Naive B cell (primary cell): ENCODE data around the gene GRIP1. TPM values are rescaled to one million over a fixed set of nuclear protein-coding genes. Genes with fewer than 3 reads are reported as not detected.

Source experiments
- ATAC-seq, 2 donors: fragments of 150-1000 bp; cut with Tn5 transposase; 2 replicates each; pipeline ENCODE4 v1.10.0; 2021; ENCODE audit warnings: low read depth in 2 of 2, mild to moderate bottlenecking in 2 of 2, moderate library complexity in 2 of 2
- DNase-seq: peaks from one replicate; pipeline ENCODE4 v3.0.0; 2022
- H3K27ac Mint-ChIP-seq, 6 donors: one replicate each; pipeline ENCODE4 v1.8.0; 2020 to 2022; ENCODE audit warnings: mild to moderate bottlenecking in 6 of 6, mixed read lengths in 6 of 6, moderate library complexity in 5 of 6, inconsistent platforms in 2 of 6
- H3K27me3 Mint-ChIP-seq, 3 donors: one replicate each; pipeline ENCODE4 v1.8.0; 2021 to 2022; ENCODE audit warnings: mixed read lengths in 3 of 3, mild to moderate bottlenecking in 1 of 3
- H3K36me3 Mint-ChIP-seq, 2 donors: one replicate each; pipeline ENCODE4 v1.8.0; 2020 to 2022; ENCODE audit warnings: mixed read lengths in 2 of 2, inconsistent platforms in 1 of 2, mild to moderate bottlenecking in 1 of 2
- H3K4me1 Mint-ChIP-seq, 3 donors: one replicate each; pipeline ENCODE4 v1.8.0; 2020 to 2022; ENCODE audit warnings: mixed read lengths in 3 of 3, inconsistent platforms in 1 of 3, mild to moderate bottlenecking in 1 of 3, moderate library complexity in 1 of 3
- H3K4me3 Mint-ChIP-seq, 8 donors: one replicate each; pipeline ENCODE4 v1.8.0; 2020 to 2022; ENCODE audit warnings: mild to moderate bottlenecking in 8 of 8, mixed read lengths in 8 of 8, moderate library complexity in 8 of 8, inconsistent platforms in 2 of 8
- H3K9me3 Mint-ChIP-seq, 7 donors: one replicate each; pipeline ENCODE4 v1.8.0; 2020 to 2022; ENCODE audit warnings: mixed read lengths in 7 of 7, mild to moderate bottlenecking in 5 of 7, inconsistent platforms in 2 of 7, moderate library complexity in 1 of 7
- polyA plus RNA-seq, 6 donors: library from polyadenylated mRNA; unstranded; fragments of 300-500 nt; fragmentation: Illumina TruSeq; gene quantifications; one replicate each; pipeline ENCODE4 v1.2.3, GENCODE V29; 2021; ENCODE audit warnings: low read depth in 6 of 6

GRIP1 gene
- polyA plus RNA-seq, 6 donors from 2014 or later = 0.25 to 0.45 (median 0.44) TPM; not detected in 2

DNA sequence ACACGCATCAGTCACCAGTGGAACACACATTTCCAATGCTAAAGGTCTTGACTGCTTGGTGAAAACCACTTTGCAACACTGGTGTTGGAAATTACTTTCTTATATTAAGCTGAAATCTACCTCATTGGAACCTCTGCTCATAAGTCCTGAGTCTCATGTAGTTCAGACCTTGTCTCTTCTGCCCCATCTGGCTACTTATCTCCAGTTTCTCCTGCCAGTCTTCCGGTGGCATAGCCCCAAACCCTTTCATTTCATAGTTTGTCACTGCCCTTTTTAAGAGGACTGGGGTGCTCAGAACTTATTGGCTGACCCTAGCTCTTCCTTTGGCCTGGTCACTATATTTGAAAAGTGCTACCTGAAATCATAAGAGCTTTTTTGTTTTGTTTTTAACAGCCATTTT is 332.9 kb downstream of the GRIP1 start:
- H3K27me3 Mint-ChIP-seq = no peaks in the 10 kb centered on the region
- H3K4me1 Mint-ChIP-seq = peaks cover 0 to 5% (median 3%) of the 10 kb centered on the region in 3 donors
- peaks cover 0 to 23% (median 10%) of the 10 kb centered on the region in 7 donors for H3K9me3 Mint-ChIP-seq
- H3K4me3 Mint-ChIP-seq = no peak overlapping the region
- H3K36me3 Mint-ChIP-seq = peaks cover 21 to 25% of the 10 kb centered on the region in 2 donors
- ATAC-seq = no peak
- peak overlapping the region in 1 of 6 donors; percentile 25 for H3K27ac Mint-ChIP-seq
- DNase-seq = no peak

DNA sequence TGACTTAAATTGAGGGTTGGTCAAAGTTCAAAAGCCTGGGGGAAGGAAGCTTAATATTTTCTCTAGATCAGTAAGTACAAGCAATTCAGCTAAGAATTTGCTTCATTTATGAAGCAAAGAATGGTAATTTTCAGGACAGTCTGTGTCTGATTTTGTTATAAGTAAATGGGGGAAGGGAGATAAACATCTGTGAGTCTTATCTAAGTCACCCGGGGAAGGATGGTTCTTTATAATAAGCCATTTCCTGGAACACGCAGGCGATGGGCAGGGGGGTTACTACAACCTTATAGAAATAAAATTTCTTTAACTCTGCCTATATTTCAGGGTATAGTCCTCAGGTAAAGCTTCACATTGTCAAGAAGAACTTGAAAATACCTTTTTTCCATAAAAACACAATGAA is 333.7 kb downstream of the GRIP1 start:
- H3K27ac Mint-ChIP-seq = peak overlapping the region in 1 of 6 donors; percentile 69
- H3K9me3 Mint-ChIP-seq = peaks cover 0 to 29% (median 14%) of the 10 kb centered on the region in 7 donors
- peaks cover 0 to 5% (median 3%) of the 10 kb centered on the region in 3 donors for H3K4me1 Mint-ChIP-seq
- ATAC-seq = no peak
- H3K36me3 Mint-ChIP-seq = peaks cover 29 to 32% of the 10 kb centered on the region in 2 donors
- DNase-seq = no peak
- H3K4me3 Mint-ChIP-seq = no peak overlapping the region
- H3K27me3 Mint-ChIP-seq = no peaks in the 10 kb centered on the region

DNA sequence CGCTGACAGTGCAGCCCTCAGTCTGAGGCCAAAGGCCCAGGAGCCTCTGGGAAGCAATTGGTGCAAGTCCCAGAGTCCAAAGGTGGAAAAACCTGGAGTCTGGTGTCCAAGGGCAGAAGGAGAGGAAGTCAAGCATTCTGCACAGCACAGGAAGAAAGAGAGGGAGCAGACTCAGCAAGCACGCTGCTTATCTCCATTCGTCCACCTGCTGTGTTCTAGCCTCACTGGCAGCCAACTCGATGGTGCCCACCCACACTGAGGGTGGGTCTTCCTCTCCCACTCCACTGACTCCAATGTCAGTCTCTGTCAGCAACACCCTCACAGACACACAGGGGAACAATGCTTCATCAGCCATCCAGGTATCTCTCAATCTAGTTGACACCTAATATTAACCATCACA is 337.8 kb downstream of the GRIP1 start:
- H3K27me3 Mint-ChIP-seq = no peaks in the 10 kb centered on the region
- peaks cover 0 to 4% (median 3%) of the 10 kb centered on the region in 3 donors for H3K4me1 Mint-ChIP-seq
- ATAC-seq (no peak), DNase-seq (no peak)
- H3K36me3 Mint-ChIP-seq = peaks cover 38 to 50% of the 10 kb centered on the region in 2 donors
- peaks cover 0 to 36% (median 18%) of the 10 kb centered on the region in 7 donors for H3K9me3 Mint-ChIP-seq
- no peak overlapping the region for H3K27ac Mint-ChIP-seq
- peak overlapping the region in 1 of 8 donors; percentile 29 for H3K4me3 Mint-ChIP-seq

DNA sequence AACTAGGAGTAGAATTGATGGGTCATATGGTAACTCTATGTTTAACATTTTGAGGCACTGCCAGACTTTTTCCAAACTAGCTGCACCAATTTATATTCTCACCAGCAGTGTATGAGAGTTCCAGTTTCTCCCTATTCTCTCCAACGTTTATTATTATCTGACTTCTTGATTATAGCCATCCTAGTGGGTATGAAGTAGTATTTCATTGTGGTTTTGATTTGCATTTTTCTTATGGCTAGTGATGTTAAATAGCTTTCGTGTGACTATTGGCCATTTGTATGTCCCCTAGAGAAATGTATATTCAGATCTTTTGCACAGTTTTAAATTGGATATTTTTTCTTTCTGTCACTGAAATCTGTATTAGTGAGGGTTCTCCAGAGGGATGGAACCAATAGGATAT is 338.7 kb downstream of the GRIP1 start:
- Mint-ChIP-seq H3K27ac (no peak overlapping the region), H3K4me3 (no peak overlapping the region), H3K36me3 (peaks cover 38 to 49% of the 10 kb centered on the region in 2 donors), H3K4me1 (peaks cover 0 to 3% (median 0%) of the 10 kb centered on the region in 3 donors), H3K9me3 (peaks cover 0 to 36% (median 18%) of the 10 kb centered on the region in 7 donors), H3K27me3 (no peaks in the 10 kb centered on the region)
- ATAC-seq (no peak), DNase-seq (no peak)

DNA sequence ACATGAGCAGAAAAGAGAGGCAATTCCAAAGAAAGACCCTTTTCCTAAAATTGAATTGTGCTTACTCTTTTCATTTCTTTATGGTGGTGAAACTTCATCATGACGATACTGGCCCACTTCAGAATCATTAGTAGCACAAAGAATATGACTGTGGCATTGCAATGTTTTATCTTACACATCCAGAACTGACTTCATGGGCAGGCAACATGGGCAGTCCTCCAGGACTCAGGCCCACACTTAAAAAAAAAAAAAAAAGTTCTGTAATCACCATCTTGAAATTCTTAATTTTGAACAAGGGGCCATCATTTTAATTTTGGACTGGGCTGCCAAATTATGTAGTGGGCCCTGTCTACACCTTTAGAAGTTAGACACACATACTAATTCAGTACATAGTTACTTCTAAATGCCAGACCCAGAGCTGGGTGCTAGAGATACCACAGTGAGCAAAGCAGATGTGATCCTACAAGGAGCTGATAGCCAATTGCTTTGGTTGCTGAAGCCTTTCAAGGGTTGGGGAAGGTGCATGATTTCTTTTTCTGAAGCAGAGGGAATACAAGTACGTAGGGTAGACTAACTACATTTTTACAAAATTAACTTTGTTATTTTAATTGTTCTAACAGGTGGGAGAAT is 341.4 kb downstream of the GRIP1 start:
- ATAC-seq (no peak), DNase-seq (no peak)
- Mint-ChIP-seq H3K9me3 (peaks cover 0 to 28% (median 16%) of the 10 kb centered on the region in 7 donors), H3K27ac (peak overlapping the region in 1 of 6 donors; percentile 43), H3K4me1 (no peaks in the 10 kb centered on the region), H3K36me3 (peaks cover 37 to 38% of the 10 kb centered on the region in 2 donors), H3K4me3 (no peak overlapping the region), H3K27me3 (no peaks in the 10 kb centered on the region)

DNA sequence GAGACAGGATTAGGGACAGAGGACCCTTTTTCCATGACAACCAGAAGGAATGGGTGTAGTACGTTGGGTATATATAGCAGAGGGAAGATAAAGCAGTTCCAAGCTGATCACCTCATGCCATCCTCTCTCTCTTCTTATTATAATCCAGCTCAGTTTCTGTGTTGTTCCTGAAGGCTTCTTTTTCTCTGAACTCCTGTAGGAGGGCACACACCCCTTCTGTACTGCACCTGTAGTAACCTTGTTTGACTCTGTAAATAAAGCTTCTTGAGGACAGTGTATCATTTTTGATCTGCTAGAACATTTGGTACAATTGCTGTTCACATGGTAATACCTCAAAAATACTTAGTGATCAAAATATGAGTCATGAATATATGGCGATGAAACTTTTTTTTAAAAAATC is 343.1 kb downstream of the GRIP1 start:
- no peak for DNase-seq
- ATAC-seq = no peak
- H3K27me3 Mint-ChIP-seq = no peaks in the 10 kb centered on the region
- no peak overlapping the region for H3K27ac Mint-ChIP-seq
- H3K4me1 Mint-ChIP-seq = no peaks in the 10 kb centered on the region
- no peak overlapping the region for H3K4me3 Mint-ChIP-seq
- peaks cover 35 to 38% of the 10 kb centered on the region in 2 donors for H3K36me3 Mint-ChIP-seq
- H3K9me3 Mint-ChIP-seq = peaks cover 0 to 12% (median 8%) of the 10 kb centered on the region in 7 donors

DNA sequence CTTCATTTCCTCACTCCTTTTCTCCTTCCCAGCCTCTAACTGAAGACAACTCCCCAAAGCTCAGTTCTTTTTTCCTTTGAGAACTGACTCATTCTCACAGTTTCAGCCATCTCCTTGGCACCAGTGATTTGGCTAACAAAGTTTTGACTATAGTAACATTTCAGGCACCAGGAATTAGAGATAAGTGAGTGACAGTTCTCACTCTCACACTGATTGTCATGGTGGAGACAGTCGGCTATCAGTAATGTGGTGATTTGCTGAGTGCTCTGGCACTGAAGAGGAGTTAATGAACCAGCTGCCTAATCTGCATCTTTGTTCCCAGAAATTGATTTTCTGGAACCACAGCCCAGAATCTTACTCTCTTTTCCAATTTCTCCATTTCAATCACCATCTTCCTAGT is 347.1 kb downstream of the GRIP1 start:
- DNase-seq (no peak), ATAC-seq (no peak)
- Mint-ChIP-seq H3K4me3 (no peak overlapping the region), H3K27ac (peak overlapping the region in 1 of 6 donors; percentile 12), H3K27me3 (no peaks in the 10 kb centered on the region), H3K36me3 (peaks cover 22 to 31% of the 10 kb centered on the region in 2 donors), H3K4me1 (no peaks in the 10 kb centered on the region), H3K9me3 (no peaks in the 10 kb centered on the region)

DNA sequence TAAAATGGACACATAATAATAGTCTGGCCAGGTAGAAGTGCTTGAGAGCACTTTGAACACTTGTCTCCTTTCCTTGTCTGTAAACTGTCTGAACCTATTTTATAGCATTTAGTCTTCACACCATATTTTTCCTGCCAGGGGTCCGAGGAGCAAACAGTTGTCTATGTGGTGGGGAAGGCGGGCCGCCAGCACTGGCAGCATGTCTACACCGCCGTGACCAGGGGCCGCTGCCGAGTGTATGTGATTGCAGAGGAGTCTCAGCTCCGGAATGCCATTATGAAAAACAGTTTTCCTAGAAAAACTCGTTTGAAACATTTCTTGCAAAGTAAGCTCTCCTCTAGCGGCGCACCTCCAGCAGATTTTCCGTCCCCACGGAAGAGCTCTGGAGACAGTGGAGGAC is 347.9 kb downstream of the GRIP1 start:
- H3K36me3 Mint-ChIP-seq = peaks cover 22 to 31% of the 10 kb centered on the region in 2 donors
- ATAC-seq = no peak
- no peaks in the 10 kb centered on the region for H3K9me3 Mint-ChIP-seq
- no peaks in the 10 kb centered on the region for H3K4me1 Mint-ChIP-seq
- H3K27ac Mint-ChIP-seq = no peak overlapping the region
- DNase-seq = no peak
- H3K27me3 Mint-ChIP-seq = no peaks in the 10 kb centered on the region
- H3K4me3 Mint-ChIP-seq = no peak overlapping the region

DNA sequence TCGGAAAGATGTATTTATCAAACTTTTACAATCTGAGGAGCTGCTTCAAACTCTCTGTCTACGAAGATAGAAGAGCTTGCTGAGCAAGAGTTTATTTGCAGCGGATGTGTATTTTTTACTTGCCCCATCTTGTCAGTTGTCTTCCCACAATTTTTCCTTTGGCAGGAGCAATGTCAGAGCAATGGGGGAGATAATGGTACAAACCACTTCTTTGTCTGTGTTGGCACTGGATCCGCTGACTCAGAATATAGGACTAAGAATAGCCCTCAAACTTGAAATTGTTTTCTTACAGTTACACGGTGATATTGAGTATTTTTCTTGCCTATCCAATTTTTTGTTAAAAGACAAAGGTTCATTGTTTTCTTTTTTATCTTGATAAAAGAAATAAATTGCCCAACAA is 348.9 kb downstream of the GRIP1 start:
- Mint-ChIP-seq H3K4me1 (no peaks in the 10 kb centered on the region), H3K27ac (no peak overlapping the region), H3K4me3 (no peak overlapping the region), H3K9me3 (no peaks in the 10 kb centered on the region), H3K27me3 (no peaks in the 10 kb centered on the region), H3K36me3 (peaks cover 29 to 41% of the 10 kb centered on the region in 2 donors)
- DNase-seq (no peak), ATAC-seq (no peak)

DNA sequence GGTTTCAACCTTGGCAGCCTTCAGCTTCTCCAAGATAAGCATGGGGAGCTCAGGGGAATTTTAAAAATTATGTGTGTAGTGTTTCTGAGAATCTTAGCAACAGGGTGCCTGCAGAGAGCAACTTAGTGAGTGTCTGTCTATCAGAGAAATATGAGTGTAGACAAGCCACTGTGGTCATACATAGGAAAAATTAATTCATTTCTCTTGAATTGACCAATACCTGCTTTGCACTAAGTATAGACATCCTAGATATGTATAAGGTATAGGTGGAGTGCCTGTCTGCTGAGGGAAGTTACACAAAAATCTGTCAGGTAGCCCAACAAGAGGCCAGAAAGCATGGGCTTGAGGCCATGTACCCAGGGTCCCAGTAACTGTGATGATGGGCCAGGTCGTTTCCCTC is 355.9 kb downstream of the GRIP1 start:
- Mint-ChIP-seq H3K27ac (no peak overlapping the region), H3K36me3 (peaks cover 26 to 33% of the 10 kb centered on the region in 2 donors), H3K27me3 (no peaks in the 10 kb centered on the region), H3K4me1 (peaks cover 0 to 4% (median 0%) of the 10 kb centered on the region in 3 donors), H3K9me3 (no peaks in the 10 kb centered on the region), H3K4me3 (peak overlapping the region in 1 of 8 donors; percentile 34)
- no peak for ATAC-seq
- no peak for DNase-seq

DNA sequence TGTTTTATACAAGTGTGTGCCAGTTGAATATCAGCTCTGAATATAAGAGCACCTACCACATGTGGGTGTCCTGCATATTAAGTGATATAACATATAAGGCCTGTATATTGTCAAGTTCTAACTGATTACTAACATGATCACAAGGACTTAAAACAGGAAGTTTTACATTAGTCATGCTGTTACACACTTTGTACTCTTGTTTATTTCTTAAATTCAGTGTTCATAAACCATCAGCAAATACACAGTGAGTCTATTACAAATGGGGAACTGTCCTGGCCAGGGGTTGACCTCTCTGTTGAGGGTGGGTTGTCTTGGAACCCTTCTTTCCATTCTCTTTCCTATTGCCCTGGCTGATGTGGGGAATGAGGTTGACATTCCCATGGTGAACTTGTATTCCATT is 357.4 kb downstream of the GRIP1 start:
- peak overlapping the region in 1 of 6 donors; percentile 75 for H3K27ac Mint-ChIP-seq
- no peaks in the 10 kb centered on the region for H3K9me3 Mint-ChIP-seq
- no peak overlapping the region for H3K4me3 Mint-ChIP-seq
- DNase-seq (no peak), ATAC-seq (no peak)
- peaks cover 0 to 8% (median 0%) of the 10 kb centered on the region in 3 donors for H3K4me1 Mint-ChIP-seq
- no peaks in the 10 kb centered on the region for H3K27me3 Mint-ChIP-seq
- peaks cover 19 to 23% of the 10 kb centered on the region in 2 donors for H3K36me3 Mint-ChIP-seq

DNA sequence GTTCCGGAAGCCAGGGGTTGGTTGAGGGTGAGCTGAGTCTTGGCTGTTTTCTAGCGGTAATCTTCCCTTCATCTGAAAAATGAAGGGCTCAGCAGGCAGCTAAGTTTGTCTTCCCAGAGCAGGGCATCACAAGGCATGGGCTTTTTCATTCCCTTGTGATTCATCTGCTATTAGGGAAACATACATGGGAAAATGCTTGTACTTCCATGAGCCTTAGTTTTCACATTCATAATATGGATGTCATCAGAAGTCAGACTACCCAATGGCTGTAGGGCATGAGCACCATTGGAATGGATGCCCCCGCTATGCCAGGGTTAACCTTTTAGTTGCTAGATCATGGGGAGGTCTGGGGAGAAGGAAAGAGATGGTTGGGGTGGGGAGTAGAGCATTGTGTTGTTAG is 357.9 kb downstream of the GRIP1 start:
- peaks cover 0 to 8% (median 0%) of the 10 kb centered on the region in 3 donors for H3K4me1 Mint-ChIP-seq
- H3K27me3 Mint-ChIP-seq = no peaks in the 10 kb centered on the region
- no peak for DNase-seq
- no peaks in the 10 kb centered on the region for H3K9me3 Mint-ChIP-seq
- no peak overlapping the region for H3K27ac Mint-ChIP-seq
- ATAC-seq = no peak
- peaks cover 18 to 23% of the 10 kb centered on the region in 2 donors for H3K36me3 Mint-ChIP-seq
- H3K4me3 Mint-ChIP-seq = no peak overlapping the region

DNA sequence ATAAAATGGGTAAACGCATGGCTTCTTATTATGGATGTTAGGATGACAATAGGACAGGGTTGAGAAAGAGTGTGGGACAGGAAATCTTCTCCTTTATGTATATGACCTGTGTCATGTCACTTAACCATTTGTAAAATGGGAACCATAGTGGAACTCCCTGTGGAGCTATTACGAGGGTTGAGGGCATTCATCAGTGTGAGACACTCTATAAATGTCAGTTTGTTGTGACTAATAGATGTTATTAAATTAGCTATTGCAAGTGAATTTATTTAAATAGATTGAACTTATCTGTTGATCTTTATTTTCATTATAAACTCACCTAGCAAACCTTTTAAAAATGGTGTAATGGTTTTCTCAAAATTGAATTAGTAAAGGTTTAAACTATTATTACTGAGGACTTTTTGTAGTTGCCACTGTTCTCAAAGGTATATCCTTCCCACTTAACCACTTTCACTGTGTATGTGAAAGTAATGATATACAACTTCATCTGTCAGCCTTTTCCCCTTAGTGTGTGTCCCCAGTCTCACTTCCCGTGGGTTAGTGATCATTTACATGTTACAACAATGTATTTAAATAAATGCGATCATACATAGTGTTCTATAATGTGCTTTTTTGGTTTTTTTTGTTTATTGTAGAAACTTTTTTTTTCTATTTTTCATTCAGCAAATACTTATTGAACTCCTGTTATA is 359.5 kb downstream of the GRIP1 start:
- Mint-ChIP-seq H3K27me3 (no peaks in the 10 kb centered on the region), H3K4me3 (peak overlapping the region in 1 of 8 donors; percentile 36), H3K9me3 (no peaks in the 10 kb centered on the region), H3K27ac (no peak overlapping the region), H3K4me1 (peaks cover 0 to 8% (median 0%) of the 10 kb centered on the region in 3 donors), H3K36me3 (peaks cover 9 to 13% of the 10 kb centered on the region in 2 donors)
- ATAC-seq (no peak), DNase-seq (no peak)

DNA sequence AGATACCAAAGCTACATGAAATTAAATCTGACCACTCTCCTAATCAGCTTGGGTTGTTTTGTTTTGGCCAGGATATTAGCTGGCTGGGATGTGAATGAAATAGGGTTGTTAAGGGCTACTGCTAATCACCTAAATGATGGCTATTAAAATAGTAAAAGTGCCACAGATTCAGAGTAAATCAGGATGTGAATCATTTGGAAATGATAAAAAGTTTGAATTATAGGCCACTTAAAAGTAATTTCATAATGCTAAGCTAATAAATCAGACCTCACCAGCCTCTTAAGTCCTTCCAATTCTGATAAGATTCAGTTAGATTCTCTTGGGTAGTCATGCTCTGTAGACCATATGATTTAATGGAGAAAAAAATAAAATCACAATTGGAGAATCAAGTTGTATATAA is 364.6 kb downstream of the GRIP1 start:
- Mint-ChIP-seq H3K9me3 (no peaks in the 10 kb centered on the region), H3K36me3 (peaks cover 21 to 24% of the 10 kb centered on the region in 2 donors), H3K4me1 (peaks cover 17 to 34% (median 29%) of the 10 kb centered on the region in 3 donors), H3K27me3 (no peaks in the 10 kb centered on the region), H3K4me3 (no peak overlapping the region), H3K27ac (no peak overlapping the region)
- DNase-seq = no peak
- no peak for ATAC-seq
